KBM-7 (cell line): ENCODE measurements around the gene CREBL2.
"Not testable (repeated sequence)": the region's sequence is repeated elsewhere in the genome, so short reads cannot be mapped to it uniquely, and the experiment has no call there.

Experiments
- DNase-seq: peaks from one replicate; pipeline ENCODE4 v3.0.0-alpha.2; 2015
- in situ Hi-C: fragments of 300-500 bp; cut with MboI; formaldehyde crosslinking; loops from 2 replicates; pipeline ENCODE4 v1.14.3; 2020; ENCODE audit warnings: low sequenced_read_pairs, low pct_unique_long_range_greater_than_20kb, mixed read lengths

Gene CREBL2

DNA sequence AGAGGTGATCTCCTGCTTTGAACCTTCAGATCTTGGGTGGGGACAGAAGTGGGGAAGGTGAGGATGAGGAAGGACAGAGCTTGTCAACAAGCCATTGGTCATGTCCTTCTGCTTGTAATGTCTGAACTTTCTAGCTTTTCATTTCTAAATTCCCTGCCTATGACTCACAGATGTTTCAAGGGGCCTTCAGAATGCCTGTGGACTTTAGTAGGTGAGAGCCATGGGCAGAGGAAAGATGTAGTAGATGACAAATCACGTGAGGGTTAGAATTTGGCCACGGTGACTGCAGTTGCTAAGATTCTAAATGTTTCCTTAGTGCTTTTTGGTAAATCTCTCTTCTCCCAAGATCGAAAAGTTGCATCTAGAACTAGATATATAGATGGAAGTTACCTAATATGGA, 18.7 kb upstream of the CREBL2 start:
- no peak for DNase-seq
- in situ Hi-C loops: no loop called here

DNA sequence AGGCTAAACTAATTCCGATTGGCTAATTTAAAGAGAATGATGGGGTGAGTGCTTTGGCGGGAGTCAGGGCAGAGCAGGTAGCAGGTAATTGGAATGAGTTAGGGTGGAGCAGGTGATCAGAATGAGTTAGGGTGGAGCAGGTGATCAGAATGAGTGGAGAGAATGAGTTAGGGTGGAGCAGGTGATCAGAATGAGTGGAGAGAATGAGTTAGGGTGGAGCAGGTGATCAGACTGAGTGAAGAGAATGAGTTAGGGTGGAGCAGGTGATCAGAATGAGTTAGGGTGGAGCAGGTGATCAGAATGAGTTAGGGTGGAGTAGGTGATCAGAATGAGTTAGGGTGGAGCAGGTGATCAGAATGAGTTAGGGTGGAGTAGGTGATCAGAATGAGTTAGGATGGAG, 15.7 kb upstream of the CREBL2 start:
- in situ Hi-C loops: not testable (repeated sequence)

GRCh38 chr12:12596598-12596997, 15.1 kb upstream of the CREBL2 start:
- DNase-seq, in situ Hi-C loops: not testable (repeated sequence)

More for the DNA sequence above, 15.7 kb upstream of the CREBL2 start:
- not testable (repeated sequence) for DNase-seq

GRCh38 chr12:12598864-12599263, 12.8 kb upstream of the CREBL2 start:
- no peak for DNase-seq
- in situ Hi-C loops: no loop called here

- in situ Hi-C loops: loop anchor here (25.0 kb wide), 1 partner anchor 112 kb away; the partner anchor contains the start of gene CDKN1B
- no peak for DNase-seq
These were observed 11.7 kb upstream of the CREBL2 start for GRCh38 chr12:12599750-12600643.

GRCh38 chr12:12600659-12601058, 11.0 kb upstream of the CREBL2 start:
- DNase-seq: peak; percentile 44
- in situ Hi-C loops: loop anchor here (25.0 kb wide), 1 partner anchor 112 kb away; the partner anchor contains the start of gene CDKN1B

DNA sequence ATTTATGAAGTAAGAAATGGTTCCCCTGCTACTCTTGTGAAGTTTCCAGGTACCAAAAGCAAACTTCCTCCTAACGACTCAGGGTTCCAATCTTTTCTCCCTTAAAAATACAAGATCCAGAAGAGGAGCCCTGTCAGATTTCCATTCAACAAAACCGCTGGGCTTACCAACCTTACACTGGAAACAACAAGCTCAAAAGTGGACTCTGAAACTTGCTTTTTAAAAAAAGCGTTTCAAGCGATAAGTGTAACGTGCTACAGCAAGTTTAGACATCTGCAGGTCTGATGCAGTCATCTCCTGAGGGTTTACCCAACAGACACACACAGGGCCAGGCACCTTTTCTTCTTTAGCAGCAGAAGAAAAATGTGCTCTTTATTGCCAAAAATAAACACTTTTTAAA, 6.9 kb upstream of the CREBL2 start:
- no peak for DNase-seq
- in situ Hi-C loops: loop anchor here (25.0 kb wide), 1 partner anchor 108 kb away; the partner anchor contains the start of gene CDKN1B

- no peak for DNase-seq
- in situ Hi-C loops: loop anchor here (25.0 kb wide), 1 partner anchor 105 kb away; the partner anchor contains the start of gene CDKN1B
These were observed 4.7 kb upstream of the CREBL2 start for GRCh38 chr12:12606781-12607589.

DNA sequence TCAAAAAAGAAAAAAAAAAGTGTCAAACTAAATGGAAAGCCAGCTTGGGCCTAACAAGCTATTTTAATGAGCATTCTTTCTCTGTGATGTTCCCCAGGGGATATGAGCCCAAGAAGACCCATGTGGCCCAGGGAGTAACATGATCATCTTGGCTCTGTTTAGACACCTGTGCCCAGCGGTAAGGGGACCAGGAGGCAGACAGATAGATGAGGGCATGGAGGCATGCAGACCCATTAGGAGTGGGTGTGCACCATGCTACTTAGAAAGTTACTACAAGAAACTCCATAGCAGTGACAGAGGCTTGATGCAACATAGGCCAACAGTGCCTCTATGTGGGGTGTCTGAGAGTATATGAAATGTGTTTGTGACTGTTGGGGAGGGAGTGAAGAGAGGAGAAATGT, 3.1 kb upstream of the CREBL2 start:
- in situ Hi-C loops: loop anchor here (25.0 kb wide), 1 partner anchor 104 kb away; the partner anchor contains the start of gene CDKN1B

GRCh38 chr12:12609692-12610091, 2.0 kb upstream of the CREBL2 start:
- in situ Hi-C loops: loop anchor here (25.0 kb wide), 1 partner anchor 103 kb away; the partner anchor contains the start of gene CDKN1B
- no peak for DNase-seq

More for the DNA sequence above, 3.1 kb upstream of the CREBL2 start:
- peak; percentile 12 for DNase-seq

DNA sequence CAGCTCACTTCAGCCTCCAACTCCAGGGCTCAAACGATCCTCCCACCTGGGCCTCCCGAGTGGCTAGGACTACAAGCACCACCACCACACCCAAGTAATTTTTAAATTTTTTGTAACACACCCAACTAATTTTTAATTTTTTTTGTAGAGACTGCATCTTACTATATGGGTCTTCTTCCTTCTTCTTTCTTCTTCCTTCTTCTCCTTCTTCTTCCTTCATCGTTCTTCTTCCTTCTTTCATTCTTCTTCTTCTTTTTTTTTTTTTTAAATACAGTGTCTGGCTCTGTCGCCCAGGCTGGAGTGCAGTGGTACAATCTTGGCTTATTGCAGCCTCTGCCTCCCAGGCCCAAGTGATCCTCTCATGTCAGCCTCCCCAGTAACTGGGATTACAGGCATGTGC, 965 bp upstream of the CREBL2 start:
- in situ Hi-C loops: loop anchor here (25.0 kb wide), 1 partner anchor 102 kb away; the partner anchor contains the start of gene CDKN1B
- DNase-seq: no peak

GRCh38 chr12:12612358-12612757, 682 bp downstream of the CREBL2 start:
- peak; percentile 63 for DNase-seq
- in situ Hi-C loops: loop anchor here (25.0 kb wide), 1 partner anchor 100 kb away; the partner anchor contains the start of gene CDKN1B

DNA sequence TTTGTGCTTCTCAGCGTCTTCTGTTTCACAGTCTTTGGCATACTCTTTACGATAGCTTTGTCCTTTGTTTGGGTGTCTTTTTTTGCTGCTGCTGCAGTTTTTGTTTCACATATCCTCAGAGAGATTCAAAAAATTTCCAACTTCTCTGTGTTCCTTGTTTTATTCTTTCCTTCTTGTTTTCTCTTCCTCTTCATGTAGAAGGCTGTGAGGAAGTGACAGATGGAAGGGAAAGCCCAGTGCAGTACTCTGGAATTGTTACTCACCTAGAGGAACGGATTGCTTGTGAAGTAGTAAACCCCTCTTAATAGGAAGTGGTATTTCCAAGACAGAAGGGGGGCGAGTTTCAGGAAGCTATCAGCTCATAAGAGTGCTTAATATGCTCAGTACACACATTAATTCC, 1.7 kb downstream of the CREBL2 start:
- in situ Hi-C loops: loop anchor here (25.0 kb wide), 1 partner anchor 99 kb away; the partner anchor contains the start of gene CDKN1B
- peak; percentile 32 for DNase-seq

DNA sequence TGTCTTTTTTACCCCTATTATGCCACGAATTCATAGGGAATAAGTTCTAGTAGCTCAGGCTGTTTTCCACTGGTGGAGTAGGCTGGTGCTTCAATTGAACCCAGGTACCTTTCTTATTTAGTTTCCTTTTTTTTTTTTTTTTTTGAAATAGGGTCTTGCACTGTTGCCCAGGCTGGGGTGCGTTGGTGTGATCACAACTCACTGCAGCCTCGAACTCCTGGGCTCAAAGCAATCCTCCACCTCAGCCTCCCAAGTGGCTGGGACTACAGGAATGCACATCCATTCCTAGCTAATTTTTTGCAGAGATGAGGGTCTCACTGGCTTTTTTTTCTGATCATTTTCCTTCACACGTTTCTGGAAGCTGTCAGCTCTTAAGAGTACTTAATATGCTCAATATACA, 2.7 kb downstream of the CREBL2 start:
- in situ Hi-C loops: loop anchor here (25.0 kb wide), 1 partner anchor 98 kb away; the partner anchor contains the start of gene CDKN1B
- no peak for DNase-seq

DNA sequence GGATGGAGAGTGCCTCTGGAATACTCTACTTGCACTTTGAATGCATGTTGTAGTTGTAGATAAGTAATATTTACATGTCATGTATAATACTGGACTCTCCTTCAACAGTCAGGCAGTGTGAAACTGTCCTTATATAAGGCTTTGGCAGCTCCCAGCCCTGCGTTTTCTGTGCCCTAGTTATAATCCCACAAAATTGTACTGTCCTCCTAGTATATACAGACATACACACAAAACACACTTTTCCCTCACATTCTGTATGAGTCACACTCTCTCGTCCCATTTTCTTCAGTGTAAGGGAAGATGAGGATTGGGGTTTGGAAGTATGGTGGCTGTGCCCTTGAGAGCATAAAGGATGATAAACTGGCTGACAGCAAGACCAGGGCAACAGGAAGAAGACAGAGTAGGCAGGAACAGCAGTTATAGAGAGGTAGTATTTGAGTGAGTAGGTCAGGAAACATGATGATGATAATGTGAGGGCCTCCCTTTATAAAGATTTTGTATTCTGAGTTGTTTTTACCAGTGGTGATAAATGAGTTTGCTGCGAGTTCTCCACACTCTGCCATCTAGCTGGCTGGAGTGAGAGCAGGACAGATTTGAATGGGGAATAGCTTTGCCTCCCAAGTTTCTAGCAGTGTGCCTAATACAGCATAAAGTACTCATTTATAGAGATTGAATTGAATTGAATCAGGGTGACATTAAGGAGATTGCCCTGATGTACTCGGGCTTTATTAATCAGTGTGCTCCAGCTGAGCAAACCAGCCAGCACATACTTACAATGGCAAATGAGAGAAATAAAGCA, 5.0 kb downstream of the CREBL2 start:
- DNase-seq: no peak
- in situ Hi-C loops: loop anchor here (25.0 kb wide), 1 partner anchor 96 kb away; the partner anchor contains the start of gene CDKN1B

DNA sequence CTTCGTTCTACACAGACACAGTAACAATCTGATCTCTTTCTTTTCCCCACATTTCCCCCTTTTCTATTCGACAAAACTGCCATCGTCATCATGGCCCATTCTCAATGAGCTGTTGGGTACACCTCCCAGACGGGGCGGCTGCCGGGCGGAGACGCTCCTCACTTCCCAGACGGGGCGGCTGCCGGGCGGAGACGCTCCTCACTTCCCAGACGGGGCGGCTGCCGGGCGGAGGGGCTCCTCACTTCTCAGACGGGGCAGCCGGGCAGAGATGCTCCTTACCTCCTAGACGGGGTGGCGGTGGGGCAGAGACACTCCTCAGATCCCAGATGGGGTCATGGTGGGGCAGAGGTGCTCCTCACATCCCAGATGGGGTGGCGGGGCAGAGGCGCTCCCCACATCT, 6.4 kb downstream of the CREBL2 start:
- DNase-seq: not testable (repeated sequence)
- in situ Hi-C loops: loop anchor here (25.0 kb wide), 1 partner anchor 94 kb away; the partner anchor contains the start of gene CDKN1B

GRCh38 chr12:12620730-12621315, 9.1 kb downstream of the CREBL2 start:
- in situ Hi-C loops: loop anchor here (25.0 kb wide), 1 partner anchor 91 kb away; the partner anchor contains the start of gene CDKN1B

DNA sequence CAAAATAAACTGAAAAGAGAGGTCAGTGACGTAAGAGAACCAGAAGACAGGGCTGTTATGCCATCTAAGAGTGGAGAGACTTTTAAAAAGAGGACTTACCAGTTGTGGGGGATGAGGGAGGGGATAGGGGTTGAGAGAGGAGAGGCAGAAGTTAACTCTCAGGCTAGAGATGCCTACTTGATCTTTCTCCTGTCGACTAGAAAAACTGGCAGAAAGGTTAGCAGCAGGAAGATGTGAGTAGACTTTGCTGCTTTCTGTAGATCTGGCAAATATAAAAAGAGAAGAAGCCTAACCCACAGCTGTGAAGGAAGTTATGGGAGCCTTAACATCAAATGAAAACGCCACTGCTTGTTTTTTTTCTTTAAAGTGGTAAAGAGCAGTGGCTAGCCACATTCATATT, 10.7 kb downstream of the CREBL2 start:
- in situ Hi-C loops: loop anchor here (25.0 kb wide), 1 partner anchor 90 kb away; the partner anchor contains the start of gene CDKN1B
- no peak for DNase-seq

More at GRCh38 chr12:12620730-12621315, 9.1 kb downstream of the CREBL2 start:
- DNase-seq: no peak
